ENCODE data around the gene HSPB1.
"Not testable (repeated sequence)": the region's sequence is repeated elsewhere in the genome, so short reads cannot be mapped to it uniquely, and the experiment has no call there.

DNA sequence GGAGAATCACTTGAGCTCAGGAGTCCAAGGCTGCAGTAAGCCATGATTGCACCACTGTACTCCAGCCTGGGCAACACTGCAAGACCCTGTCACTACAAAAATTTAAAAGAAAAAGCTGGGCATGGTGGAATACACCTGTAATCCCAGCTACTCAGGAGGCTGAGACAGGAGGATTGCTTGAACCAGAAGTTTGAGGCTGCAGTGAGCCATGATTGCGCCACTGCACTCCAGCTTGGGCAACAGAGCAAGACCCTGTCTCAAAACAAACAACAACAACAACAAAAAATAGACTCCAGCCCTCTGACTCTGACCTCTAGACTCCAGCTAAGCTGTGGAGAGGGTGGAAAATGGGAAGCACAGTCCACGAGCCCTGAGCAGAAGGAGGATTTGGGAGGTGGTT, 31.1 kb upstream of the HSPB1 start:
- TF ChIP-seq, protein P1, sequence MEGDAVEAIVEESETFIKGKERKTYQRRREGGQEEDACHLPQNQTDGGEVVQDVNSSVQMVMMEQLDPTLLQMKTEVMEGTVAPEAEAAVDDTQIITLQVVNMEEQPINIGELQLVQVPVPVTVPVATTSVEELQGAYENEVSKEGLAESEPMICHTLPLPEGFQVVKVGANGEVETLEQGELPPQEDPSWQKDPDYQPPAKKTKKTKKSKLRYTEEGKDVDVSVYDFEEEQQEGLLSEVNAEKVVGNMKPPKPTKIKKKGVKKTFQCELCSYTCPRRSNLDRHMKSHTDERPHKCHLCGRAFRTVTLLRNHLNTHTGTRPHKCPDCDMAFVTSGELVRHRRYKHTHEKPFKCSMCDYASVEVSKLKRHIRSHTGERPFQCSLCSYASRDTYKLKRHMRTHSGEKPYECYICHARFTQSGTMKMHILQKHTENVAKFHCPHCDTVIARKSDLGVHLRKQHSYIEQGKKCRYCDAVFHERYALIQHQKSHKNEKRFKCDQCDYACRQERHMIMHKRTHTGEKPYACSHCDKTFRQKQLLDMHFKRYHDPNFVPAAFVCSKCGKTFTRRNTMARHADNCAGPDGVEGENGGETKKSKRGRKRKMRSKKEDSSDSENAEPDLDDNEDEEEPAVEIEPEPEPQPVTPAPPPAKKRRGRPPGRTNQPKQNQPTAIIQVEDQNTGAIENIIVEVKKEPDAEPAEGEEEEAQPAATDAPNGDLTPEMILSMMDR (IDR thresholded peaks at IDR 0.05): not testable (repeated sequence)
- TF ChIP-seq POLR2A, EP300, POLR2AphosphoS5 (IDR thresholded peaks at IDR 0.05): not testable (repeated sequence)
